HG02970 (cell line): ENCODE measurements around the gene CAMK1D.

Experiments
- ATAC-seq: cut with Tn5 transposase; IDR thresholded peaks from one replicate; pipeline ENCODE4 v1.9.1; 2021; ENCODE audit warnings: mild to moderate bottlenecking, moderate library complexity, moderate number of reproducible peaks; ENCODE audit not compliant: unreplicated experiment, low FRiP score

Gene CAMK1D

DNA sequence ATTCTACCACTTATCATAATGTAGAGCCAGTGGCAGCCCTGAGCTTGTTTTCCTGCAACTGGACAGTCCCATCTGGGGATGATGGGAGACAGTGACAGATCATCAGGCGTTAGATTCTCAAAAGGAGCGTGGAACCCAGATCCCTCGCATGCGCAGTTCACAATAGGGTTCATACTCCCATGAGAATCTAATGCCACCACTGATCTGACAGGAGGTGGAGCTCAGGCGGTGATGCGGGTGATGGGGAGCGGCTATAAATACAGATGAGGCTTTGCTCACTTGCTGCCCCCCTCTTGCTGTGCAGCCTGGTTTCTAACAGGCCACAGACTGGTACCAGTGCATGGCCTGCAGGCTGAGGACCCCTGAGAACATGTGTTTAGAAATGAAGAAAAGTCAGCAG lies 260.1 kb downstream of the CAMK1D start:
- no peak for ATAC-seq

DNA sequence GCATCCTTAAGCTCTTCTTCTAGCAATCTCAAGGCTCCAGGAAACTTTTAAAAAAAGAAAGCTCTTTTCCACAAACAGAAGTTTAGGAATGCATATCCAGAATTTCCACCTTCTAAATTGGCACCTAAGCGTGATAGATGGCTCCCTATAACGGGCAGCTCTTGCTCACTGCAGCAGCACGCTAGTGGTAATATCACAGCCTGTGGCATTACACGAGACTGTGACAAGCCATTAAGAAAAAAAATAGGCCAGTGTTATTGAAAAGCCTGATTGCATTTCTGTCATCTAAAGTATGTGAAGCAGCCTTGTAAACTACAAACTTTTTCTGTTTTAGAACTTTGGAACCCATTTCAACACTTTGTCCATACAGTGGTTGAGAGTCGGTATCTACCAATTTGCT lies 263.8 kb downstream of the CAMK1D start:
- no peak for ATAC-seq

DNA sequence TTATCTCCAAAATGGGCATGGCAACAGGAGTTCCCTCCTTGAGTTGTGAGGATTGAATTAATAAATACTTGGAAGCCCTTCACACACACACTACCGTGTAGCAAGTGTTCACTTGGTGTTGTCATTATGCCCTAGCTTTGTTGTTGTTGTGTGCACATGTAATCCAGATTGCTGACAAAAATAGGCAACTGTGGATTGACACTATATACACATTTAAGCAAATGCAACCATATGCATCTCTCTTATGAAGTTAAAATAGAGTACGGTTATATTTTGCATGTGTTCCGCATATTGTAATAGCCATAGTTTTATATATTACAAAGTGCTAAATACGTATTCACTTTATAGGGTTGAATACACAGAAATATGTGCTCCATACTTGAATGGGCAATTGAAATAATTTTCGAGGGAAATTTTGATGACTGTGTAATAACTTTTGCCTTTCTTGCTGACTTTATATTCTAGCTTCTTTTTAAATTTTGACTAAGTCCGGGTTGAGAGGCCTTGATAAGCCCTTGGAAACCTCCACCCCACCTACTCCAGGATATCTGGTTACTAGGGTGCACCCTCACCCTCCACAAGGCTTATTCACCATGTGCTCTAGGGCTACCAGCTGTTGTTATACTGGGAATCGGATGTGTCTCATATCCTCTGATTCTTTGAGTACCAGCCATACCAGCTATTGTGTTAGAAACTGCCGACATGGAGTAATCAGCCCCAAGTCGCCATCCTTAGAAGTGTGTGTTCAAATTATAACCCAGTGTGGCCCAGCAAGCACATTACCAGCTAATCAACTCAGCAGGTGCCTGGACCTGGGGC lies 265.0 kb downstream of the CAMK1D start:
- no peak for ATAC-seq

DNA sequence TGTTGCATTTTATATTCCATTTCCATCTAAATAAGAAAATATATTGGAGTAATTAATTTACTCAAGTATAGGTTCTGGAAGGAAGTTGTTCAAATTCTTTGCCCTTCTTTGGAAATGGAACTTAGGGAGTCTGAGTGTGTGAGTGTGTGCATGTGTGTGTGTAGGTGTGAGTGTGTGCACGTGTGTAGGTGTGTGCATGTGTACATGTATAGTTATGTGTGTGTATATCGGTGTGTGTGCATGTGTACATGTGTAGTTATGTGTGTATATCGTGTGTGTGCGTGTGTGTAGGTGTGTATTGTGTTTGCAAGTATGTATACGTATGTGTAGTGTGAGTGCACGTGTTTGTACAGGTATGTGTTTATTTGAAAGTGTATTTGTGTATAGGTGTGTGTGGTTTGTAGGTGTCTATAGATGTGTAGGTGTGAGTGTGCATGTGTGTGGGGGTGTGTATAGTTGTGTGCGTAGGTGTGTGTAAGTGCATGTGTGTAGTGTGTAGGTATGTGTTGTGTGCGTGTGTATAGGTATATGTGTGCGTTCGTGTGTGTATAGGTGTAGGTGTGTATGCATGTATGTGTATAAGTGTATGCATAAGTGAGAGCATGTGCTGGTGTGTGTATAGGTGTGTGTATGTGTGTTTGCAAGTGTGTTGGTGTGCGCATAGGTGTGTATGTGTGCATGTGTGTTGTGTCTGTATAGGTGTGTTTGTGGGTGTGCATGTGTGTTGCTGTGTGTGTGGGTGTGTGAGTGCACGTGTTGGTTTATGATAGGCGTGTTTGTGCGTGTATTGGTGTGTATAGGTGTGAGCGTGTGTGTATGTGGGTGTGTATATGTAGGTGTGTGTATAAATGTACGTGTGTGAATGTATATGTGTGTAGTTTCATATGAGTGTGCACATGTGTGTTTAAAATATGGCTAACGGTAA lies 266.2 kb downstream of the CAMK1D start:
- ATAC-seq = no peak

DNA sequence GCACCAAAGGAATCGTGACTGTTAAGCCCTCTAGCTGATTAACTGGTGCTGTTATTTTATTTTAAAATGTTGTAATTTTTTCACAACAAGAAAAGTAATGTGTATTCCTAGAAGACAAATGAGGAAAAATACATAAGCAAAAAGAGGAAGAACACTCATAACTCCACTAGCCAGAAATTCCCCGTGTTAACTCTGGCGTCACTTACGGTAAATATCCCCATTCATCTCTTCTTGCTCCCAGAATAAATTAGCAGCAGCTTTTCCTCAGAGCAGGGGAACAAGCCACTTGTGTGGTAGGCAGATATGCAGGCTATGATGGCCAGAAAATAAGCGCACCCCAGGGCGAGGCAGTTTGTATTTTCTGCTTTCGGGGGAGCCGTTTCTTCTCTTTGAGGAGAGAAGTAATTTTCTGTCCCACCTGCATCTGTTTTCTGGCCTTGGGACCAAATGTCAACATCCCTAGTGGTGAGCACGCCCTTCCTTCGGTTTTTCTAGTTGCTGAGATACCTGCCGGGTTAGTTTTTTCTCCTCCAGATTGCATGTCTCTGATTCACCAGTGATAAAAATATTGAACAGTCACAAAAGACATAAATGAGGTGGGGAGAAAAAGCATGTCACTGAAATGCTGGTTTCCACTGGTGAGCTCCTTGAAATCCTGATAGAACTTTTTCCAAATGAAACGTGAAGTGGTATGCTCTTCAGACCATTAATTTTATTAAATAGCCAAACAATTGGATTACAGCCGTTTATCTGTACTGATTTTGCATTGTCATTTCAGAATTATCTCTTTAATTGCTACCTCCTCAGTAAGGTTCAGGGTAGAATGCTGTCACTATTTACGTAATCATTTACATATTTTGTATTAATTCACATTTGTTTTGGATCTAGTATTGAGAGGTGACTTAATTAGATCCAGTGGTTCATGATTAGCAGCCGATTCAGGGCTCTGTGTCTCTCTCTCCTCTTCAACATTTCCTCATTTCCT lies 268.1 kb downstream of the CAMK1D start:
- no peak for ATAC-seq

DNA sequence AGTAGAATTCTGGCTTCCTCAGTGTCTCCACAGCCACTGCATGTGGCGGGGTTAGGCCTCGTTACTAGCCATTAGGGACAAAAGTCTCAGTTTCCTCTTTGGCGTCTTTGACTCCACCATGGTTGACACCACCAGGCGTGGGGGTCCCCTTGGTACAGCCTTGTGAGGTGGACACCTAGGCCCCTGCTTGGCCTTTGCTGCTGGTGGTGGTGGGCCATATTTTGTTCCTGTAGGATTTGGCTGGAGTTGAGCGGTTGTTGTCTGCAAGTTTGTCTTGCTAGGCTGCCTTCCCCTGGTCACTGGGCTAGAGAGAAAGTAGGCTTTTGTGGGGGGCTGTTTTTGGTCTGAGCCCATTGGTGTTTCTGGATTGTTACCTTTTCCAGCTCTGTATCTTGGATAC lies 272.7 kb downstream of the CAMK1D start:
- ATAC-seq = no peak

DNA sequence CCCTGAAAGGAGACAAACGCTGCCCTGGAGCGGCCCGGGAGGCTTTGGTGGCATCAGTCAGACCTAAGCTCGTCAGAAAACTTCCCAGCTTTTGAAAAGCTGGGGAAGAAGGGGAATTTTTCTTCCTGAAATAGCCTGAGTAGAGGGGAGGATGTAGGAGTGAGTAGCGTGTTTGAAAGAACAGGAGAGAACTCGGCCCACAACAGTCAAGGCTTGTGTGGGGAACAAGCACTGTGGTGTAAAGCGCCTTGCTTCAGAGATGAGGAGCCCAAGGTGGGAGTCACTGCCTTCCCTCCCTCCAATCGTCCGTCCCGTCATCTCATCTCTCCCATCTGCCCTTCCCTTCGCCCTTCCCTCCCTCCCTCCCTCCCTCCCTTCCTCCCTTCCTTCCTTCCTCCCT lies 273.3 kb downstream of the CAMK1D start:
- ATAC-seq = no peak

DNA sequence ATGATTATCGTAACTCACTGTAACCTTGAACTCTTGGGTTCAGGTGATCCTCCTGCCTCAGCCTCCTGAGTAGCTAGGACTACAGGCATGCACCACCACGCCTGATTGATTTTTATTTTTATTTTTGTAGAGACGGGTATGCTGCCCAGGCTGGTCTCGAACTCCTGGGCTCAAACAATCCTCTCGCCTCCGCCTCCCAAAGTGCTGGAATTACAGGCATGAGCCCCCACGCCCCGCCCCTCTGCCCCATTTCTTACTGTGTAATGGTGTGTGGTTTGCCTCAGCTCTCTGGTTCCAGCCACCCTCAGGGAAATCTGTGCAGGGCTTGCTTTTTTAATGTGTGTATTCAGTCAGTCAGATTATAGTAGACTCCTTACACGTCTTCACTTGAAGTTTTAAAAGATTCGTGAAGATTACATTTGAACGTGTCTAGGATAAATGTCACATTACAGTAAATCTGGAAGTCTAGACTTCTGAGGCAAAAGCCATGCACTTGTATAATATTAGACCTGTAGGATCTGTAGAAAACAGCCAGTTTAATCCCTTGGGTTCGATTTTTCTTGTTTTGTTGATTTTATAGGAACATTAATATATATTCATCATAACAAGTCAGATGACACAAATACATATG lies 276.2 kb downstream of the CAMK1D start:
- no peak for ATAC-seq

DNA sequence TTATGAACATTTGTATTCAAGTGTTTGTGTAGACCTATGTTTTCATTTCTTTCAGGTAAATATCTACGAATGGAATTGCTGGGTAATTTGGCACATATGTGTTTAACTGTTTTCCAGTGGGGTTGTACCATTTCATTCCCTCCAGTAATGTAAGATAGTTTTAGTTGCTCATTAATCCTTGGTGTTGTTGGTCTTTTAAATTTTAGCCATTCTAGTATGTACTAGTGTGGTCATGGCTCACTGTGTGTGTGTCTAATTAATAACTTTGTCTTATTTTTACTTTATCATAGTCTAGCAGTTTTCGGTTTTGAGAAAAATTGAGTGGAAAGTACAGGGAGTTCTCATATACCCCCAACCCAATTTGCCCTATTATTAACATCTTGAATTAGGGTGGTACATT lies 278.8 kb downstream of the CAMK1D start:
- ATAC-seq = no peak

DNA sequence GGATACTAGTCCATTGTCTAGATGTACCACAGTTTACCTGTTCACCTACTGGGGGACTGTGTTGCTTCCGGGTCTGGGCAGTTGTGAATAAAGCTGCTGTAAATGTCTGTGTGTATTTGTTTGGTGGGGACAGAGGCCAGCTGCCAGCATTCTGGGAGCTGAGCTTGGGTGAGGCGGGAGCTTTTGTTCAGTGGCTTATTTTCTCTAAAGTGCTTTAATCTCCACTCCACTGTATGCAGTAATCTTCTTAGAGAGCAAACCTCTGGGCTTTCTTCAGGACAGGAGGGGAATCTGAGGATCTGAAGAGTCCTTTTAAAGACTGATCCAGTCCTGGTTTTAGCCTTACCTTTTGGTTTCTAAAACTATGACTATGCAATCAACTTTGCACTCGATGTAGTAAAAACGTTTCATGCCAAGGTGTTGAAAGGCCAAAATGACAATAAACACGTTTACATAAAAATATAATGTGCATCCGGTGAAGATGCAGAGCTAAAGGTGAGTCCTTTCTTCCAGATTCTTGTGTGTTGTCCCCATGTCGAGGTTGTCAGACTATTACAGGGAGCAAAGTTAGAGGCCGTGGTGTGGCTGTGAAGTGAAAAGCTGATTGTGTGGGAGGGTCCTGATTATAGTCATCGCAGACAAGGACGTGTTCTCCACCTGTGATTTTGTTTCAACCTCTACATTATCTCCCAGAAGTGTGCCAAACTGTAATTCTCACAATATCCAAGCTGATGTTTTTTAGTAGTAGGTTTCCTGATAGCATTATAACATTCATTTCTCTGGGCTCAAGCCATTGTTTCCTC lies 279.8 kb downstream of the CAMK1D start:
- ATAC-seq = no peak

DNA sequence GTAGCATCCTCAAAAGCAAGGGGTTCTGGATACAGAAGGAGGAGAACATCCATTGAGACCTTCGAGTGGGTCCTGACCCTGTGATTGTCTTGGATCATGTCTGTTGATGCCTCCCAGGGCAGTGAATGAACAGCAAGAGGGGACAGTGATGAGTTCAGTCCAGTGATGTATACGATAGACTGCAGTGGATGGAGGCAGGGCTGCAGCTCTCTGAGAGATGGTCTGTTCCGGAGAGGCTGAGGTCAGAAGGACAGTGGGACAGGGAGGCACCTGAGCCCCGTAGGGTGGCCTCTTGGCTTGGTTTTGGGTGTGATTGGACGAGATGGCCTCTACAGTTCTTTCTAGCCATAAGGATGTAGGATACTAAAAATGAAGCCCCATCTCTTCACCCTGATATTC lies 280.4 kb downstream of the CAMK1D start:
- no peak for ATAC-seq

DNA sequence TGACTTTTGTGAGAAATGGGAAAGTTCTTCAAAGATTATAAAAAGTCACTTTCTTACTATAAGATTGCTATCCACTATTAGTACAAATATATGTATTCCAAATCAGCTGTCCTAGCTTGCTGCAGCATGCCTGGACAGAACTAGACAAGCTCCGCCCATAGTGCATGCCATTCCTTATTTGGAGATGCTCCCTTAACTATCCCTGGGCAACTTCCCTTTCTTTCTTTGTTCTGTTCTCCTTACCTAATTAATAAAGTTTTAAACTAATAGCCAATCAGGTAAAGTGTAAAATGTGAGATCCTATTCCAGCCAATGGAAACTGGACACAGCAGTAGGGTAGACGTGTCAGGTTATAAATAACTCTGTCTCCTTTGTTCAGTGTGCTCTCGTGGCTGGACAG lies 281.9 kb downstream of the CAMK1D start:
- ATAC-seq = no peak

DNA sequence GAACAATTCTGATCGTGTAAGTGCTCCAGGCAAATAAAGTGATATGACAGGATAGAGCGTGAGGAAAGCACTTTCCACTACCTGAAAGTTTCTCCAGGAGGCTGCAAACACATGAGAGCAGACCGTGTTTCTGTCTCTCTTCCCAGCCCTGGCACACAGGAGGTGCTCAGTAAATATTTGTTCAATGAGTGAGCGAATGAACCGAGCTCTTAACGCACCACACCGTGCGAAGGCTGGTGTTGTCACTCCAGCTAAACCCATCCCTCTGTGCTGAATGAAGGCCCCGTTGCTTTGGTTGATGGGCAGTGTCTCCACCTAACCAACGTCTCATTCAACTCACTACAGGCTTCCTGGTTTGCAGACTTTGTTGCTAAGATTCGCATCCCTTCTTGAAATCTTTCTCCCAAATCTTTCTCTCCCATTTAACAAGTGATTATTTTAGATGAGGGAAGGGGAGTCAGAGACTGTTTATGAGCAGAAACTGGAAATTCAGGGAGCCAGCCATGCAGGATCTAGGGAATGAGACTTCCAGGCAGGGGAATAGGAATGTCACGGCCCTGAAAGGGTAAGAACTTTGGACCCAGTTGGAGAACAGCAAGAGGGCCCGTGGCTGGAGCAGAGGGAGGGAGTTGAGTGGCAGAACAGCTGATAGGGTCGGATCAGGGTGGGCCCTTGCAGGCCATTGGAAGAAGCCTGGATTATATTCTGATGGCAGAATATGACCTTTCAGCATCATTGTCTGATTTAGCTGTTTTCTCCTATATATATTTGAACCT lies 282.6 kb downstream of the CAMK1D start:
- ATAC-seq = no peak

DNA sequence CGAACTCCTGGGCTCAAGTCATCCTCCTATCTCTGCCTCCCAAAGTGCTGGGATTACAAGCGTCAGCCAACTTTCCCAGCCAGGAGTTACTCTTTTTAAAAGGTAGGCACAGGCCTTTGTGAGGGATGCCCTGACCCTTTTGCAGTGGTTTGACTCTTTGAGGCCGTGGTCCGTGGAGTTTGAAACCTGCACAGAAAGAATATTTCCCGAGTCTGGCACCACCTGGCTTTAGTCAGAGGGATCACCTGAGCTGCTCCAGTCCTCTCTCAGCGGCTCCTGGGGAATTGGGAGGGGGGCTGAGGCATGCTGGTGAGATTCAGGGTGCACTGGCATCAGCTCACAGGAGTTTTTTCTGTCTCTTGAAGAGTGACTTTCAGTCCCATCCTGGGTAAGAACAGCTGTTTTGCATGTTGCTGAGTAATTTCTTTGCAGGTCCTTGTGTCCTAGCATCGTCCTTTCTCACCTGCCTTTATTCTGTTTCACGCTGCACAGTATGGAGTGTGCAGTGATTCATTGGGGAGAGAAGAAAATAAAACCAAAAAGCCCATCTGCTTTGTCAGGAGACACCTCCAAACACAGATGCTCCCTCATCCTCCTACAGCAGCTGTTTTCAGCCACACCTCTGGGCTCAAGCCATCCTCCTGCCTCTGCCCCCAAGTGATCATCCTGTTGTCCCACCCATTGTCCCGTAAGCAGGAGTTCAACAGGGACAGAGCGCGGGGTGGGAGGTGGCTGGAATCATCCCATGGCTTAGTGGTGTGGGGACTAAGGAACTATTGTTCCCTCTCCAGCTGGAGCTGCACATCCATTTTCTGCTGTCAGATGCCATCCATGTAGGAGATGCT lies 284.7 kb downstream of the CAMK1D start:
- ATAC-seq = no peak

DNA sequence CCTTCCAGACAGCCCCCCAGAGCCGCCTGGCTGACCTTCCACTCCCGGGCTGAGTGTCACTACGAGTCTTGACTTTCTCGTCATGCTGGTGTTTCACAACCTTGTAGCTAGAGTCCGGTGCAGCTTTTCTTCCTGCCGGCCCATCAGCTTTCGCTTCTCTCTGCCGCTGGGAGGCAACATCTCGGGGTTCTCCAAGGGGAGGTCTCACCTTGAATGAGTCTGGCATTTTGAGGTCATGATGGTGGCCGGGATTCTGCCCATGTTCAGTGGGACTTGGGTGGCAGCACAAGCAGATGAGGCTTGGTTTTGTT lies 285.2 kb downstream of the CAMK1D start:
- no peak for ATAC-seq

DNA sequence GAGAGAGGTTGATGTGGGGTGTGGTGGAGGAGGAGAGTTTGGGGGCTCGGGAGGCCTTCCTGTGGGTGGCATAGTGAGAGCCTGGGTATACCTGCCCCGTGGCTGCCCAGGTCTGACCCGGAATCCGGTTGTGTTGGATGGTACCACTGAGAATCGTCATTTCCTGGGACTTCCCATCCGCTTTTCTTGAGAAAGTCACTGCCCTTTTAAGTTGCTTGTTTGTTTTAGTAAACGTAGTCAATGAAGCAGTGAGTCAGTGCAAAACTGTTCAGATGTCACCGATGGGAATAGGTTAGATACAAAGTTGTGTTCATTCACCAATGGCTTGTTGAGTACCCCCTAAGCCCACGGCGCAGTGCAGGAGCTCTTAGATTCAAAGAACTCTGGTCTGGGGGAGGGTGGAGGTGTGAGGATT lies 285.8 kb downstream of the CAMK1D start:
- ATAC-seq = no peak

DNA sequence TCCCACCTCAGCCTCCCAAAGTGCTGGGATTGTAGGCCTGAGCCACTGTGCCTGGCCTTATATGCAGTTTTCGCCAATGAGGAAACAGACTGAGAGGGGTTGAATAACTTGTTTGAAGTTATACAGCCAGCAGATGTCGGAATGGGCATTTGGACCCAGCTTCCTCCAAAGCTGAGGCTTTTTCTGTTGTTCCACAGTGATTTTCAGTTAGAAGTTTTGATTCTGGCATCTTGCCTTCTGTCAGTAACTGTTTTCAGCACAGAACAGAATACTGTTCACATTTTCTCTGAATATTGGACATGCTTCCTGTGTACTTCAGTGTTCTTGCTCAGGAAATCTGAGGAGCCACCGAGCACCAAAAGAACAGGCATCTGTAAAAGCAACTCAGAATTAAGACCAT lies 287.2 kb downstream of the CAMK1D start:
- no peak for ATAC-seq

DNA sequence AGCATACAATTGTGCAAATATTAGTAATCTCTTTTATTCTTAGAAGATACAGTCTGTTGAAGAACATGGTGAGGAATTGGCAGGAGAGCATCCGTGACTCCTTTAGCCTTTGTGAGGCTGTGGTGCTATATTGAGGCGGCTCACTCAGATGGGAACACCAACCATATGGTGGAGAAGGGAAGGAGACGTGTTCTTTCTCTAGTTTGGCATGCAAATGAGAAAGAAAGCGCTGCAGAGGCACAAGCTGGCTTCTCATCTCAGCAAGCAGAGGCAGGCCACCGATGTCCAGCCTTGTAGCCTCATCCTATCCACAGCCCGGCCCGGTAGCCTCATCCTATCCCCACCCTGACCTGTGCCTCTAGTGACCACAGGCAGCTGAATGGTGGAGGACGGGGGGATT lies 288.3 kb downstream of the CAMK1D start:
- no peak for ATAC-seq
